H9 (cell line): Measurements from ENCODE around the gene ZIM2. TPM values are rescaled to one million over a fixed set of nuclear protein-coding genes. Genes with fewer than 3 reads are reported as not detected.

ENCODE experiments used
- DNase-seq: peaks from one replicate; pipeline ENCODE4 v3.0.0-alpha.2; 2017
- H2AFZ ChIP-seq: one replicate; pipeline ENCODE4 v1.6.1; 2013; ENCODE audit warnings: mild to moderate bottlenecking, low read length, control low read depth, moderate library complexity
- H2AK5ac ChIP-seq: 2 replicates; pipeline ENCODE4 v1.6.1; 2013; ENCODE audit warnings: low read length, control low read depth, mixed read lengths; ENCODE audit not compliant: insufficient read length
- H2BK120ac ChIP-seq: one replicate; pipeline ENCODE4 v1.6.1; 2013; ENCODE audit warnings: low read depth, mild to moderate bottlenecking, low read length, control low read depth, inconsistent platforms; ENCODE audit not compliant: poor library complexity, severe bottlenecking
- H2BK12ac ChIP-seq: 2 replicates; pipeline ENCODE4 v1.6.1; 2013; ENCODE audit warnings: low read length, control low read depth, mixed read lengths, low read depth; ENCODE audit not compliant: insufficient read length
- H2BK15ac ChIP-seq: 2 replicates; pipeline ENCODE4 v1.6.1; 2013; ENCODE audit warnings: low read depth, low read length, control low read depth
- H2BK20ac ChIP-seq: one replicate; pipeline ENCODE4 v1.6.1; 2013; ENCODE audit warnings: low read depth, mild to moderate bottlenecking, low read length, control low read depth, inconsistent platforms; ENCODE audit not compliant: poor library complexity, severe bottlenecking
- H2BK5ac ChIP-seq: 2 replicates; pipeline ENCODE4 v1.6.1; 2013; ENCODE audit warnings: low read length, control low read depth, mixed read lengths; ENCODE audit not compliant: insufficient read length
- H3K14ac ChIP-seq: 2 replicates; pipeline ENCODE4 v1.6.1; 2013; ENCODE audit warnings: low read length, control low read depth; ENCODE audit not compliant: insufficient read depth
- H3K18ac ChIP-seq: 2 replicates; pipeline ENCODE4 v1.6.1; 2013; ENCODE audit warnings: low read depth, mild to moderate bottlenecking, mixed read lengths, low read length, control low read depth; ENCODE audit not compliant: insufficient read length
- H3K23ac ChIP-seq: 2 replicates; pipeline ENCODE4 v1.6.1; 2013; ENCODE audit warnings: low read length, control low read depth, mixed read lengths, low read depth; ENCODE audit not compliant: insufficient read length
- H3K23me2 ChIP-seq: 2 replicates; pipeline ENCODE4 v1.6.1; 2013; ENCODE audit warnings: low read depth, mild to moderate bottlenecking, mixed read lengths, low read length, control low read depth; ENCODE audit not compliant: insufficient read length, poor library complexity, severe bottlenecking
- H3K27ac ChIP-seq: 2 replicates; pipeline ENCODE4 v1.5.1; 2013; ENCODE audit warnings: low read length, control low read depth, mixed read lengths, low read depth; ENCODE audit not compliant: insufficient read length
- H3K27me3 ChIP-seq: 2 replicates; pipeline ENCODE4 v1.6.1; 2013; ENCODE audit warnings: low read length, control low read depth, inconsistent platforms; ENCODE audit not compliant: insufficient read depth
- H3K4ac ChIP-seq: 2 replicates; pipeline ENCODE4 v1.6.1; 2013; ENCODE audit warnings: low read depth, mild to moderate bottlenecking, control low read depth, inconsistent platforms, low read length, moderate library complexity
- H3K4me1 ChIP-seq: 2 replicates; pipeline ENCODE4 v1.6.1; 2013; ENCODE audit warnings: low read length, control low read depth, inconsistent platforms; ENCODE audit not compliant: insufficient read depth
- H3K4me2 ChIP-seq: 2 replicates; pipeline ENCODE4 v1.6.1; 2013; ENCODE audit warnings: low read length, control low read depth, mixed read lengths; ENCODE audit not compliant: insufficient read length, insufficient read depth
- H3K56ac ChIP-seq: 2 replicates; pipeline ENCODE4 v1.6.1; 2013; ENCODE audit warnings: low read depth, mild to moderate bottlenecking, mixed read lengths, low read length, control low read depth; ENCODE audit not compliant: insufficient read length
- H3K79me1 ChIP-seq: 2 replicates; pipeline ENCODE4 v1.6.1; 2013; ENCODE audit warnings: low read depth, mild to moderate bottlenecking, moderate library complexity, low read length, control low read depth, inconsistent platforms; ENCODE audit not compliant: insufficient read depth, poor library complexity, severe bottlenecking
- H3K79me2 ChIP-seq: 2 replicates; pipeline ENCODE4 v1.6.1; 2013; ENCODE audit warnings: low read length, control low read depth, inconsistent platforms; ENCODE audit not compliant: insufficient read depth
- H3K9ac ChIP-seq: 2 replicates; pipeline ENCODE4 v1.6.1; 2013; ENCODE audit warnings: low read length, control low read depth, mixed read lengths; ENCODE audit not compliant: insufficient read length; ENCODE audit errors: extremely low read depth
- H3K9me3 ChIP-seq: one replicate; pipeline ENCODE4 v1.6.1; 2013; ENCODE audit warnings: low read depth, low read length, inconsistent platforms; ENCODE audit not compliant: control insufficient read depth
- H3T11ph ChIP-seq: one replicate; pipeline ENCODE4 v1.6.1; 2013; ENCODE audit warnings: mild to moderate bottlenecking, low read length, control low read depth, inconsistent platforms
- H4K20me1 ChIP-seq: one replicate; pipeline ENCODE4 v1.6.1; 2013; ENCODE audit not compliant: control insufficient read depth, insufficient read length, insufficient read depth
- H4K5ac ChIP-seq: 2 replicates; pipeline ENCODE4 v1.6.1; 2013; ENCODE audit warnings: low read depth, mild to moderate bottlenecking, mixed read lengths, low read length, control low read depth; ENCODE audit not compliant: insufficient read length
- H4K8ac ChIP-seq: replicated peaks from 2 replicates; pipeline ENCODE4 v1.6.1; 2013; ENCODE audit warnings: low read length, control low read depth, mixed read lengths, low read depth; ENCODE audit not compliant: insufficient read length
- H4K91ac ChIP-seq: 2 replicates; pipeline ENCODE4 v1.6.1; 2013; ENCODE audit warnings: low read depth, mild to moderate bottlenecking, moderate library complexity, mixed read lengths, low read length, control low read depth; ENCODE audit not compliant: insufficient read length
- H3K27ac Mint-ChIP-seq, 3 experiments: 2 replicates in 2 of 3; 3 replicates in 1 of 3; pipeline ENCODE4 v1.8.0; 2020 to 2021; ENCODE audit warnings: mixed read lengths in 3 of 3, mild to moderate bottlenecking in 1 of 3, moderate library complexity in 1 of 3
- H3K27me3 Mint-ChIP-seq: 2 replicates; pipeline ENCODE4 v1.8.0; 2021; ENCODE audit warnings: low read depth, mild to moderate bottlenecking, moderate library complexity, mixed read lengths
- H3K36me3 Mint-ChIP-seq, 3 experiments: 2 replicates in 2 of 3; 3 replicates in 1 of 3; pipeline ENCODE4 v1.8.0; 2020 to 2021; ENCODE audit warnings: low read depth in 3 of 3, mixed read lengths in 3 of 3; ENCODE audit not compliant: insufficient read depth in 1 of 3
- H3K4me1 Mint-ChIP-seq, 2 experiments: 2 replicates each; pipeline ENCODE4 v1.8.0; 2020; ENCODE audit warnings: mixed read lengths in 2 of 2
- H3K4me3 Mint-ChIP-seq, 2 experiments: 2 replicates in 1 of 2; 3 replicates in 1 of 2; pipeline ENCODE4 v1.8.0; 2020 to 2021; ENCODE audit warnings: mild to moderate bottlenecking in 2 of 2, mixed read lengths in 2 of 2, moderate library complexity in 1 of 2
- H3K9me3 Mint-ChIP-seq, 2 experiments: 2 replicates in 1 of 2; 3 replicates in 1 of 2; pipeline ENCODE4 v1.8.0; 2020; ENCODE audit warnings: mild to moderate bottlenecking in 2 of 2, mixed read lengths in 2 of 2, moderate library complexity in 1 of 2
- WGBS: extraction: QIAGEN DNeasy Blood & Tissue Kit; methylation state at CpG from one replicate; pipeline ENCODE4 v1.1.7; 2013; ENCODE audit warnings: missing lambda C conversion rate, low lambda C conversion rate, mixed read lengths; ENCODE audit not compliant: insufficient read length; ENCODE audit errors: extremely low coverage; 5-methylcytosine and 5-hydroxymethylcytosine counted together
- total RNA-seq: library from RNA; stranded (reverse); gene quantifications from 2 replicates; pipeline ENCODE4 v1.2.1, GENCODE V29; 2021
- TF ChIP-seq, protein P1 (sequence below): fragments of 200-600 bp; sonication (generic); conservative IDR thresholded peaks from 3 replicates; pipeline ENCODE4 v1.8.0; 2021; ENCODE audit warnings: antibody characterized with exemption, mild to moderate bottlenecking

ZIM2 gene
- total RNA-seq, 1 experiment from 2014 or later, result not detected

GRCh38 chr19:56858026-56858425 is 17.5 kb upstream of the ZIM2 start:
- no peak overlapping the region for H4K5ac ChIP-seq
- no peak overlapping the region for H3K18ac ChIP-seq
- no peaks in the 10 kb centered on the region for H3K4me1 ChIP-seq
- no peak overlapping the region for H2BK15ac ChIP-seq
- Mint-ChIP-seq H3K27me3 (no peaks in the 10 kb centered on the region; the same call in 1 of the 2 replicates), H3K36me3 (peaks cover 0 to 28% (median 6%) of the 10 kb centered on the region in 3 experiments; a peak in 6 of 7 replicates), H3K4me1 (no peaks in the 10 kb centered on the region), H3K9me3 (peaks cover 89 to 94% of the 10 kb centered on the region in 2 experiments), H3K4me3 (no peak overlapping the region), H3K27ac (no peak overlapping the region)
- H2BK5ac ChIP-seq, result no peak overlapping the region
- H3K79me2 ChIP-seq, result no peaks in the 10 kb centered on the region
- H3T11ph ChIP-seq, result no peak overlapping the region
- TF ChIP-seq, protein P1, sequence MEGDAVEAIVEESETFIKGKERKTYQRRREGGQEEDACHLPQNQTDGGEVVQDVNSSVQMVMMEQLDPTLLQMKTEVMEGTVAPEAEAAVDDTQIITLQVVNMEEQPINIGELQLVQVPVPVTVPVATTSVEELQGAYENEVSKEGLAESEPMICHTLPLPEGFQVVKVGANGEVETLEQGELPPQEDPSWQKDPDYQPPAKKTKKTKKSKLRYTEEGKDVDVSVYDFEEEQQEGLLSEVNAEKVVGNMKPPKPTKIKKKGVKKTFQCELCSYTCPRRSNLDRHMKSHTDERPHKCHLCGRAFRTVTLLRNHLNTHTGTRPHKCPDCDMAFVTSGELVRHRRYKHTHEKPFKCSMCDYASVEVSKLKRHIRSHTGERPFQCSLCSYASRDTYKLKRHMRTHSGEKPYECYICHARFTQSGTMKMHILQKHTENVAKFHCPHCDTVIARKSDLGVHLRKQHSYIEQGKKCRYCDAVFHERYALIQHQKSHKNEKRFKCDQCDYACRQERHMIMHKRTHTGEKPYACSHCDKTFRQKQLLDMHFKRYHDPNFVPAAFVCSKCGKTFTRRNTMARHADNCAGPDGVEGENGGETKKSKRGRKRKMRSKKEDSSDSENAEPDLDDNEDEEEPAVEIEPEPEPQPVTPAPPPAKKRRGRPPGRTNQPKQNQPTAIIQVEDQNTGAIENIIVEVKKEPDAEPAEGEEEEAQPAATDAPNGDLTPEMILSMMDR, result no peak
- no peak for DNase-seq
- no peak overlapping the region for H2BK12ac ChIP-seq
- no peak overlapping the region for H3K4me2 ChIP-seq
- H3K27me3 ChIP-seq, result no peaks in the 10 kb centered on the region
- no CpG with 5 or more reads among the region's 4 CpGs for WGBS
- no peak overlapping the region for H3K9ac ChIP-seq
- no peaks in the 10 kb centered on the region for H3K23me2 ChIP-seq
- H3K4ac ChIP-seq, result no peak overlapping the region
- no peak overlapping the region for H4K8ac ChIP-seq
- H4K91ac ChIP-seq, result no peak overlapping the region
- H2BK20ac ChIP-seq, result no peak overlapping the region
- H3K79me1 ChIP-seq, result no peaks in the 10 kb centered on the region
- no peak overlapping the region for H3K27ac ChIP-seq
- no peak overlapping the region for H3K23ac ChIP-seq
- H2BK120ac ChIP-seq, result no peak overlapping the region
- H3K56ac ChIP-seq, result no peak overlapping the region
- H2AFZ ChIP-seq, result no peak overlapping the region
- no peak overlapping the region for H3K14ac ChIP-seq
- H2AK5ac ChIP-seq, result no peak overlapping the region
- no peaks in the 10 kb centered on the region for H4K20me1 ChIP-seq
- peaks cover 73% of the 10 kb centered on the region for H3K9me3 ChIP-seq
